Ascending aorta (tissue), 2 donors: ENCODE data around the gene CAMSAP1. TPM values are rescaled to one million over a fixed set of nuclear protein-coding genes. Genes with fewer than 3 reads are reported as not detected.
"Not testable (repeated sequence)": the region's sequence is repeated elsewhere in the genome, so short reads cannot be mapped to it uniquely, and the experiment has no call there.

Experiments used
- DNase-seq, 2 donors: peaks; one replicate each; pipeline ENCODE4 v3.0.0-alpha.2; 2019; ENCODE audit warnings: low spot score in 2 of 2
- H3K27ac ChIP-seq, 2 donors: fragments of 200-600 bp; sonication (generic); one replicate each; pipeline ENCODE4 v1.5.1; 2016 to 2017; ENCODE audit warnings: mild to moderate bottlenecking in 1 of 2
- H3K27me3 ChIP-seq: fragments of 200-600 bp; sonication (generic); one replicate; pipeline ENCODE4 v1.5.1; 2017
- H3K36me3 ChIP-seq, 2 donors: fragments of 200-600 bp; sonication (generic); one replicate each; pipeline ENCODE4 v1.5.1; 2016
- H3K4me1 ChIP-seq, 2 donors: fragments of 200-600 bp; sonication (generic); one replicate each; pipeline ENCODE4 v1.5.1; 2016 to 2017; ENCODE audit warnings: mild to moderate bottlenecking in 1 of 2
- H3K4me3 ChIP-seq, 2 donors: fragments of 200-600 bp; sonication (generic); one replicate each; pipeline ENCODE4 v1.5.1; 2016 to 2017; ENCODE audit warnings: mild to moderate bottlenecking in 1 of 2
- H3K9me3 ChIP-seq, 2 donors: fragments of 200-600 bp; sonication (generic); one replicate each; pipeline ENCODE4 v1.5.1; 2016
- CTCF ChIP-seq, 3 experiments: fragments of 200-600 bp in 2 of 3; fragments of 450-650 bp in 1 of 3; sonication (generic) in 2 of 3; IDR thresholded peaks; one replicate each; pipeline ENCODE4 v1.5.1; 2016 to 2019; ENCODE audit warnings: antibody characterized with exemption in 3 of 3, mild to moderate bottlenecking in 1 of 3, moderate library complexity in 1 of 3
- intact Hi-C: fragments of 100-400 bp; cut with DNase I; formaldehyde crosslinking; loops from one replicate; pipeline ENCODE4 v1.15.1; 2023
- total RNA-seq: library from RNA; depleted of rRNA; stranded (reverse); fragments of >200 nt; gene quantifications from one replicate; pipeline ENCODE4 v1.1.0, GENCODE V29; 2016

CAMSAP1 gene
- total RNA-seq, 1 donor from 2014 or later: 10.1 TPM

DNA sequence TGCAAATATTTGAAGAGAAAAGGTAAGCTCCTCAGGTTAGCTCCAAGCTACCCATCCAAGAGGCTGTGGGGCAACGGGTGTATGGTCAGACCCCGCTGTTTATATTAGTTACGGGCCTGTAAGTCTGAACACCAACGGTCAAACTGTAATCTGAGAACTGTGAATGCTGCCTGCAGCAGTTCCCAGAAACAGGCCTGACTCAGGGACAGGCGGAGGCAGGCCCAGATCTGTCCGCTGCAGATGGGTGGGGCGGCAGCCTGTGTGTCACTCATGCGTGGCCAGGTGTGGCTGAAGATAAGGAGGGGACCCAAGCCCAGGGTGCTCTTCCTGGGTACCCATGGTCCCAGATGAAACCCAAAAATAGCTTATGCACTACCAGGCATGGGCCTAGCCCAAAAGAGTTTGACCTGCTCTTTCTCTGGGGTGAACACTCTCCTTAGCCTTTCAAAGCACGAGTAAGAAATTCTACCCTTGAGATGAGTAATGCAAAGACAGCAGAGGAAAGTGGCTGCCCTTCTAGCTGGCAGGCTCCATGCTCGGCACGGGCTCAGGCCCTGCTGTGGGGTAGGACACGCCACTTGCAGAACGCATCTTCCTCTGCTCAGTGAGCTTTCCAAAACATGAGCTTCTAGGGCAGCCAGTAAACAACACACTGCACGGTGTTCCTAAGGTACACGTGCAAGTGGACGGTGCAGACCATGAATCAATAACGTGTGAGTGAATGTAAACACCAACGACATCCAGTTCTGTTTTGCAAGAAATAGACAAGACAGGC lies 44.7 kb upstream of the CAMSAP1 start:
- no peaks in the 10 kb centered on the region for H3K9me3 ChIP-seq
- peaks cover 22 to 57% of the 10 kb centered on the region in 2 donors for H3K36me3 ChIP-seq
- H3K27me3 ChIP-seq: no peaks in the 10 kb centered on the region
- no peaks in the 10 kb centered on the region for H3K4me1 ChIP-seq
- TF ChIP-seq CTCF (IDR thresholded peaks at IDR 0.05): no peak
- no peak for DNase-seq
- intact Hi-C loops: no loop called here
- no peak overlapping the region for H3K4me3 ChIP-seq
- no peak overlapping the region for H3K27ac ChIP-seq

- H3K4me3 ChIP-seq, DNase-seq, H3K9me3 ChIP-seq, intact Hi-C loops, H3K27ac ChIP-seq, H3K27me3 ChIP-seq, H3K4me1 ChIP-seq: not testable (repeated sequence)
- H3K36me3 ChIP-seq: peaks cover 30 to 61% of the 10 kb centered on the region in 2 donors
These were observed 44.0 kb upstream of the CAMSAP1 start for GRCh38 chr9:135951310-135951709.

GRCh38 chr9:135950841-135951240 lies 43.5 kb upstream of the CAMSAP1 start:
- H3K4me3 ChIP-seq, H3K9me3 ChIP-seq, DNase-seq, H3K4me1 ChIP-seq, intact Hi-C loops, H3K27me3 ChIP-seq, H3K27ac ChIP-seq: not testable (repeated sequence)
- H3K36me3 ChIP-seq: peaks cover 34 to 66% of the 10 kb centered on the region in 2 donors

DNA sequence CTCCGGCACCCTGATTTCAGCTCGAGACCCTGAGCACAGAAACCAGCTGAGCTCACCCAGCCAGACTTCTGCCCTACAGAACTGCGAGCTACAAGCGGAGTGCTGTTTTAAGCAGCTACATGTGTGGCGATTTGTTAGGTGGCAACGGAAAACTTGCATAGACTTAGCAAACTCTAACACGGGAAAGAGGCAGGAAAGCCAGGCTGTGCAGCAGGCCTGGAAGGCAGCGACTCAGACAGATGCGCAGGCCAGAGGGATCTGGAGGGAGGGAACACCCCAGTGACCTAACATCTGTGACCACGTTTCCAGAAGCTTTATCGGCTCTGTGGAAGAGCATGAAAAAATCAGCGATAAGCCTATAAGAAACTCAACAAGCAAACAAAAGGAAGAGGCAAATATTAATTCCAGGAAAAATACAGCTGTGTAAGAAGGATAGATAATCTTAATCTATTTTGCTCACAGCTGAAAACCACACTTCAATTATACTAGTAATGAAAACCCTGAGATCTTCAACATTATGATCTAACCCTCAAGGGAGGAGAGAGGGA lies 42.9 kb upstream of the CAMSAP1 start:
- Histone ChIP-seq H3K36me3 (peaks cover 41 to 72% of the 10 kb centered on the region in 2 donors), H3K27ac (no peak overlapping the region), H3K27me3 (no peaks in the 10 kb centered on the region), H3K4me1 (no peaks in the 10 kb centered on the region), H3K4me3 (no peak overlapping the region), H3K9me3 (no peaks in the 10 kb centered on the region)
- no peak for TF ChIP-seq CTCF (IDR thresholded peaks at IDR 0.05)
- intact Hi-C loops: no loop called here
- no peak for DNase-seq

GRCh38 chr9:135949501-135950134 lies 42.3 kb upstream of the CAMSAP1 start:
- Histone ChIP-seq H3K4me3 (no peak overlapping the region), H3K4me1 (no peaks in the 10 kb centered on the region), H3K27ac (no peak overlapping the region), H3K9me3 (no peaks in the 10 kb centered on the region), H3K36me3 (peaks cover 45 to 75% of the 10 kb centered on the region in 2 donors), H3K27me3 (no peaks in the 10 kb centered on the region)
- DNase-seq: no peak
- TF ChIP-seq CTCF (IDR thresholded peaks at IDR 0.05): no peak
- intact Hi-C loops: no loop called here

GRCh38 chr9:135948968-135949367 lies 41.6 kb upstream of the CAMSAP1 start:
- no peak for DNase-seq
- intact Hi-C loops: no loop called here
- H3K27ac ChIP-seq: no peak overlapping the region
- H3K36me3 ChIP-seq: peaks cover 49 to 77% of the 10 kb centered on the region in 2 donors
- H3K4me3 ChIP-seq: no peak overlapping the region
- no peaks in the 10 kb centered on the region for H3K9me3 ChIP-seq
- TF ChIP-seq CTCF (IDR thresholded peaks at IDR 0.05): no peak
- H3K27me3 ChIP-seq: no peaks in the 10 kb centered on the region
- H3K4me1 ChIP-seq: no peaks in the 10 kb centered on the region
